Peyer's patch (tissue), 4 donors: Measurements from ENCODE around the gene RERE.

Source experiments
- CTCF ChIP-seq, 6 experiments: fragments of 450-650 bp in 4 of 6; fragments of 200-600 bp in 2 of 6; sonication (generic) in 1 of 6; IDR thresholded peaks; one replicate each; pipeline ENCODE4 v1.5.1; 2017 to 2019; ENCODE audit warnings: antibody characterized with exemption in 6 of 6, mild to moderate bottlenecking in 3 of 6, moderate library complexity in 1 of 6
- POLR2A ChIP-seq, 2 donors: fragments of 450-650 bp; IDR thresholded peaks; one replicate each; pipeline ENCODE4 v1.5.1; 2017; ENCODE audit warnings: antibody characterized with exemption in 2 of 2, mild to moderate bottlenecking in 2 of 2, moderate library complexity in 2 of 2

- TF ChIP-seq CTCF (IDR thresholded peaks at IDR 0.05) (no peak), POLR2A (IDR thresholded peaks at IDR 0.05) (no peak)
These were observed 383.3 kb downstream of the RERE start for GRCh38 chr1:8434101-8434500.
